ENCODE measurements around the gene TAS2R10.

DNA sequence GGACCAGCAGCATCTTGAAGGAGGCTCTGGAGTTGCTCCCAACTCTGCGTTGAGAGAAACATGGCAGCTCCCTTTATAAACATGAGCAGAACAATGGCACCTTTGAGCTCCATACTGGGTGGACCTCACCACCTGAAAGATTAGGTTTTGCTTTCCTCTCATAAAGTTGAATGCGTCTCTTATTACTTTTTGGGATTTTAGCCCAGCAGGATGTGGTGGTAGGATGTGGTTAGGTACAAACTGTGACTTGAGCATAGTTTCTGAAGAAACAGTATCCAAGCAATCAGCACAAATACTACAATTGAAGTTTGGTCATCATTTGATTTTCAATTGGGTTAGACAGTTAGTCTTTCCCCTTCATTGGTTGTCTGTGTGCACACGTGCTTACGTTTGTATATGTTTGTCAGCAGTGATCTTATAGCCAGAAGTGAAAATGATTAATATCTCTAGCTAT, 23.3 kb upstream of the TAS2R10 start, which contains the start of gene PRR4:
- TF ChIP-seq, protein P1, sequence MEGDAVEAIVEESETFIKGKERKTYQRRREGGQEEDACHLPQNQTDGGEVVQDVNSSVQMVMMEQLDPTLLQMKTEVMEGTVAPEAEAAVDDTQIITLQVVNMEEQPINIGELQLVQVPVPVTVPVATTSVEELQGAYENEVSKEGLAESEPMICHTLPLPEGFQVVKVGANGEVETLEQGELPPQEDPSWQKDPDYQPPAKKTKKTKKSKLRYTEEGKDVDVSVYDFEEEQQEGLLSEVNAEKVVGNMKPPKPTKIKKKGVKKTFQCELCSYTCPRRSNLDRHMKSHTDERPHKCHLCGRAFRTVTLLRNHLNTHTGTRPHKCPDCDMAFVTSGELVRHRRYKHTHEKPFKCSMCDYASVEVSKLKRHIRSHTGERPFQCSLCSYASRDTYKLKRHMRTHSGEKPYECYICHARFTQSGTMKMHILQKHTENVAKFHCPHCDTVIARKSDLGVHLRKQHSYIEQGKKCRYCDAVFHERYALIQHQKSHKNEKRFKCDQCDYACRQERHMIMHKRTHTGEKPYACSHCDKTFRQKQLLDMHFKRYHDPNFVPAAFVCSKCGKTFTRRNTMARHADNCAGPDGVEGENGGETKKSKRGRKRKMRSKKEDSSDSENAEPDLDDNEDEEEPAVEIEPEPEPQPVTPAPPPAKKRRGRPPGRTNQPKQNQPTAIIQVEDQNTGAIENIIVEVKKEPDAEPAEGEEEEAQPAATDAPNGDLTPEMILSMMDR (IDR thresholded peaks at IDR 0.05; ENCODE audit: insufficient read depth, low read depth, low read length) = no peak
- no peak for TF ChIP-seq EZH2 (IDR thresholded peaks at IDR 0.05; ENCODE audit: insufficient read depth, low read length)

All from astrocyte (in vitro differentiated cells and primary cell).